A673 (cell line): ENCODE measurements around the gene PTCH2. TPM values are rescaled to one million over a fixed set of nuclear protein-coding genes. Genes with fewer than 3 reads are reported as not detected.

Experiments used
- BruUV-seq: library from RNA; stranded (reverse); fragments of 400-500 nt; replicated peaks from 2 replicates; lab custom pipeline; 2021; lab: Mats Ljungman, UMichigan
- CTCF ChIA-PET: fragments of 300-600 bp; sonication (Branson Sonifier 250); formaldehyde crosslinking; loops from one replicate; lab custom pipeline; 2022; ENCODE audit warnings: antibody characterized with exemption; lab: Charles Lee
- POLR2A ChIA-PET: fragments of 300-600 bp; sonication (Branson Sonifier 250); formaldehyde crosslinking; loops from one replicate; lab custom pipeline; 2022; ENCODE audit warnings: antibody characterized with exemption; ENCODE audit not compliant: low non-redundant PET; lab: Charles Lee
- DNase-seq: peaks from one replicate; pipeline ENCODE4 v3.0.0-alpha.2; 2015; ENCODE audit warnings: low spot score
- H3K27ac ChIP-seq: fragments of 200-600 bp; sonication (generic); 2 replicates; pipeline ENCODE4 v1.5.1; 2016; ENCODE audit warnings: mixed run types, low read depth, mild to moderate bottlenecking, mixed read lengths, antibody characterized with exemption, low read length; ENCODE audit not compliant: poor library complexity, severe bottlenecking
- H3K27me3 ChIP-seq: fragments of 200-600 bp; sonication (generic); replicated peaks from 2 replicates; pipeline ENCODE4 v1.6.1; 2017; ENCODE audit warnings: mixed run types, low read depth, mild to moderate bottlenecking, mixed read lengths, antibody characterized with exemption, low read length; ENCODE audit not compliant: insufficient read depth, poor library complexity
- H3K36me3 ChIP-seq: fragments of 200-600 bp; sonication (generic); 2 replicates; pipeline ENCODE4 v1.6.1; 2016; ENCODE audit warnings: mixed run types, mild to moderate bottlenecking, mixed read lengths, antibody characterized with exemption, low read length; ENCODE audit not compliant: insufficient read depth, poor library complexity, severe bottlenecking
- H3K4me1 ChIP-seq: fragments of 200-600 bp; sonication (generic); 2 replicates; pipeline ENCODE4 v1.6.1; 2017; ENCODE audit warnings: mixed run types, mild to moderate bottlenecking, mixed read lengths, antibody characterized with exemption, low read length; ENCODE audit not compliant: insufficient read depth, poor library complexity, severe bottlenecking
- H3K4me3 ChIP-seq: fragments of 200-600 bp; sonication (generic); 2 replicates; pipeline ENCODE4 v1.5.1; 2016; ENCODE audit warnings: low read depth, mixed run types, mild to moderate bottlenecking, mixed read lengths, low read length; ENCODE audit not compliant: poor library complexity, severe bottlenecking
- H3K9me3 ChIP-seq: fragments of 200-600 bp; sonication (generic); 2 replicates; pipeline ENCODE4 v1.6.1; 2016; ENCODE audit warnings: mixed run types, low read depth, mild to moderate bottlenecking, mixed read lengths, antibody characterized with exemption, low read length; ENCODE audit not compliant: poor library complexity, severe bottlenecking
- EZH2 ChIP-seq: fragments of 200-600 bp; sonication (generic); IDR thresholded peaks from 2 replicates; pipeline ENCODE4 v1.6.1; 2017; ENCODE audit warnings: borderline replicate concordance, low read depth, mild to moderate bottlenecking, mixed read lengths, antibody characterized with exemption, low read length; ENCODE audit not compliant: poor library complexity, severe bottlenecking
- intact Hi-C: fragments of 100-400 bp; cut with micrococcal nuclease; formaldehyde crosslinking; loops from one replicate; pipeline ENCODE4 v1.10.0; 2022; ENCODE audit not compliant: unreplicated experiment
- total RNA-seq: library from RNA; stranded (reverse); gene quantifications from 2 replicates; pipeline ENCODE4 v1.2.3, GENCODE V29; 2021
- TF ChIP-seq, protein P1 (sequence below): fragments of 300-800, 200-600 bp; sonication (generic); conservative IDR thresholded peaks from 2 replicates; pipeline ENCODE4 v1.5.1; 2017; ENCODE audit warnings: low read depth, mild to moderate bottlenecking, antibody characterized with exemption, low read length, moderate library complexity, mixed read lengths

PTCH2 gene
- total RNA-seq, 1 experiment from 2014 or later, result 2.3 TPM

DNA sequence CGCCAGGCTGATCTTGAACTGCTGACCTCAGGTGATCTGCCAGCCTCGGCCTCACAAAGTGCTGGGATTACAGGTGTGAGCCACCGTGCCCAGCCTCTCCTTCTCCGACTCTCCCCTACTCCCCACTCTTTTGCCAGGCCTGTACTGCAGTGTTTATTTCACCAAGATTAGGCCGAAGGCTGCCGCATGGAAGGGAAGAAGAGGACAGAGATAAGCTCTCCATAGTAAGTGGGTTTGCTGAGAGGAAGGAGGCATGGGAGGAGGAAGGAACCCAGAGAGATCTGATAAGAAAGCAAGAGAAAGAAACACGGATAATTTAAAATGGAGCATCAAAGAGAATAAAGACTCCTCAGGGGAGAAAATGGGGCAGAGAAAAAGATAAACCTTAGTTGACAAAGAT, 8.7 kb downstream of the PTCH2 start:
- Histone ChIP-seq H3K27ac (no peak overlapping the region), H3K27me3 (no peaks in the 10 kb centered on the region), H3K4me3 (no peak overlapping the region), H3K4me1 (peaks cover 13% of the 10 kb centered on the region), H3K9me3 (no peaks in the 10 kb centered on the region), H3K36me3 (no peaks in the 10 kb centered on the region)
- intact Hi-C loops, result loop anchor here (10.0 kb wide), 1 partner anchor 150 kb away; the partner anchor contains the start of gene EIF2B3
- POLR2A ChIA-PET, result no interaction called here
- BruUV-seq, result no TSS peak
- no peak for DNase-seq
- no peak for TF ChIP-seq EZH2
- TF ChIP-seq, protein P1, sequence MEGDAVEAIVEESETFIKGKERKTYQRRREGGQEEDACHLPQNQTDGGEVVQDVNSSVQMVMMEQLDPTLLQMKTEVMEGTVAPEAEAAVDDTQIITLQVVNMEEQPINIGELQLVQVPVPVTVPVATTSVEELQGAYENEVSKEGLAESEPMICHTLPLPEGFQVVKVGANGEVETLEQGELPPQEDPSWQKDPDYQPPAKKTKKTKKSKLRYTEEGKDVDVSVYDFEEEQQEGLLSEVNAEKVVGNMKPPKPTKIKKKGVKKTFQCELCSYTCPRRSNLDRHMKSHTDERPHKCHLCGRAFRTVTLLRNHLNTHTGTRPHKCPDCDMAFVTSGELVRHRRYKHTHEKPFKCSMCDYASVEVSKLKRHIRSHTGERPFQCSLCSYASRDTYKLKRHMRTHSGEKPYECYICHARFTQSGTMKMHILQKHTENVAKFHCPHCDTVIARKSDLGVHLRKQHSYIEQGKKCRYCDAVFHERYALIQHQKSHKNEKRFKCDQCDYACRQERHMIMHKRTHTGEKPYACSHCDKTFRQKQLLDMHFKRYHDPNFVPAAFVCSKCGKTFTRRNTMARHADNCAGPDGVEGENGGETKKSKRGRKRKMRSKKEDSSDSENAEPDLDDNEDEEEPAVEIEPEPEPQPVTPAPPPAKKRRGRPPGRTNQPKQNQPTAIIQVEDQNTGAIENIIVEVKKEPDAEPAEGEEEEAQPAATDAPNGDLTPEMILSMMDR, result no peak
- CTCF ChIA-PET, result interaction anchor here (0.6 kb wide), 1 partner anchor 37 kb away, joined by 4 read pairs; no protein-coding TSS in a partner anchor

DNA sequence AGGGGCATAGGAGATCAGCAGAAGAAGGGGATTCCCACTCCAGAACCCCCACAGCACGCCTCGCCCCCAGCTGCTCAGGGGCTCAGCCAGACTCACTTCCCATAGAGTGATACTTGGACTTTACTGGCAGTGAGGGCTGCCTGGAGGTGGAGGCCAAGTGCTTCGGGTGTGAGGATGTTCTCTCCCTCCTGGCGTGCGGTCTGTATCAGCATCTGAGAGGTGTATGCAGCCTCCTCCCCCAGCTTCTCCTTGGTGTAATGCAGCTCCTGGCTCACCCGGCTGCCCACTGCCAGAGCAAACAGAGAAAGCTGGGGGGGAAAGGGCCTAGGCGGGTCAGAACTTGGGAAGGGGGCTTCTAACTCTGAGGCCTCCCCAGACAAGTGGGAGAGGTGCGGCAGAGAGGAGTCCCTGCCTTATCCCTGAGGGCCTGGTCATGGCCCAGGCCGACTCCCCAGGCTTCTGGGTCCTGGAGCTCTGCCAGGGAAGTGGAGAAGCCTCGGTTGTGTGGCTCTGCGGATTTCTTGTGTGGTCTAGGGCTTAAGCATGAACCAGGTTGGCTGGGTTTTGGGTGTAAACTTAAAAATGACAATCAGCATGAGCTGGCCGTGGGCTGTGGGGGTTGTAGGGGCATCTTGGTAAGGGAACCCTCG, 10.9 kb downstream of the PTCH2 start:
- ChIA-PET CTCF (interaction anchor here (0.6 kb wide), 2 partner anchors 48 to 152 kb away, joined by 3 to 6 read pairs; no protein-coding TSS in a partner anchor), POLR2A (interaction anchor here (0.6 to 1.7 kb wide), 2 partner anchors 13 to 510 kb away, joined by 3 to 5 read pairs; no protein-coding TSS in a partner anchor)
- TF ChIP-seq EZH2, result no peak
- TF ChIP-seq, protein P1, result no peak
- Histone ChIP-seq H3K4me1 (peaks cover 13% of the 10 kb centered on the region), H3K9me3 (no peaks in the 10 kb centered on the region), H3K27ac (peak overlapping the region; percentile 8), H3K36me3 (no peaks in the 10 kb centered on the region), H3K27me3 (no peaks in the 10 kb centered on the region), H3K4me3 (no peak overlapping the region)
- no TSS peak for BruUV-seq
- intact Hi-C loops, result loop anchor here (10.0 kb wide), 1 partner anchor 153 kb away; the partner anchor contains the start of gene EIF2B3
- DNase-seq, result no peak

DNA sequence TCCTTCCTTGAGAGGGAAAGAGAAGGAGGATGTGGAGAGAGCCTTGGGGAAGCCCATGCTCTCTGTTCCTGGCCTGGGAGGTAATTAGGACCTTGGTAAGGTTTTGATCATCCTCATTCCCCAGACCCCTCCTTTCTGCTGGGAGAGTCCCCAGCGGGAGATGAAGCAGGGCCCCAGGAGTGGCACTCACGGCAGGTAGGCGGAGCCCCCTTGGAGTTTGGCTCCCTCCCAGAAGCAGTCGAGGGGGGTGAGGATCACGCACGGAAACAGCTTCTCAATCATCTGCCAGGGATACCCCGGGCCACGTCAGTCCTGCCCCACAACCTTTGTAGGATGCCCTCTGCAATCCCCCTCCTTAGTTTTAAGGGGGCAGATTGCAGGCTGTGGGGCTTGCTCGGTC, 11.5 kb downstream of the PTCH2 start:
- Histone ChIP-seq H3K4me3 (no peak overlapping the region), H3K9me3 (no peaks in the 10 kb centered on the region), H3K27ac (no peak overlapping the region), H3K36me3 (no peaks in the 10 kb centered on the region), H3K27me3 (no peaks in the 10 kb centered on the region), H3K4me1 (peaks cover 13% of the 10 kb centered on the region)
- no peak for TF ChIP-seq EZH2
- TF ChIP-seq, protein P1, result no peak
- intact Hi-C loops, result loop anchor here (10.0 kb wide), 1 partner anchor 153 kb away; the partner anchor contains the start of gene EIF2B3
- CTCF ChIA-PET, result interaction anchor here (0.5 kb wide), 1 partner anchor 44 kb away, joined by 6 read pairs; no protein-coding TSS in a partner anchor
- POLR2A ChIA-PET, result interaction anchor here (0.6 to 1.7 kb wide), 2 partner anchors 12 to 511 kb away, joined by 3 to 5 read pairs; no protein-coding TSS in a partner anchor
- no peak for DNase-seq
- BruUV-seq, result no TSS peak
